ENCODE results near the gene DSPP.

Gene DSPP

DNA sequence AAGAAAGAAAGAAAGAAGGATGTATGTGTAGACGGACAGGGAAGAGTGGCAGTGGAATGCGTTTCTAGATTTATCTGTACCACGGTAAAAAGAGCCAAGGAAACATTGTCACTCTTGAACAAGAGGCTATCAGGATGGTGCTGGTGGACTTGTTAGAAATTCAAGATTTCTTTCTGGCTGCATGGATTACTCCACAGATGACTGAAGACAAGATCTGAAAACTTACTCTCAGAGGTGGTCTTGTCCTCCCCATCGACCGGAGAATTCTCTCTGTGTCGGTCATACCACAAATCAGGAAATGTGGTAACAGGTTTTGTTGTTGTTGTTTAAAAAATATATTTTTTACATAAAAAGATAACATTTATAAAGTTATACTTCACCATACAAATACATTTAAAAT lies 11.8 kb downstream of the DSPP start:
- no peak for DNase-seq (ENCODE audit: low read depth in 2 of 2)
- TF ChIP-seq, protein P1, sequence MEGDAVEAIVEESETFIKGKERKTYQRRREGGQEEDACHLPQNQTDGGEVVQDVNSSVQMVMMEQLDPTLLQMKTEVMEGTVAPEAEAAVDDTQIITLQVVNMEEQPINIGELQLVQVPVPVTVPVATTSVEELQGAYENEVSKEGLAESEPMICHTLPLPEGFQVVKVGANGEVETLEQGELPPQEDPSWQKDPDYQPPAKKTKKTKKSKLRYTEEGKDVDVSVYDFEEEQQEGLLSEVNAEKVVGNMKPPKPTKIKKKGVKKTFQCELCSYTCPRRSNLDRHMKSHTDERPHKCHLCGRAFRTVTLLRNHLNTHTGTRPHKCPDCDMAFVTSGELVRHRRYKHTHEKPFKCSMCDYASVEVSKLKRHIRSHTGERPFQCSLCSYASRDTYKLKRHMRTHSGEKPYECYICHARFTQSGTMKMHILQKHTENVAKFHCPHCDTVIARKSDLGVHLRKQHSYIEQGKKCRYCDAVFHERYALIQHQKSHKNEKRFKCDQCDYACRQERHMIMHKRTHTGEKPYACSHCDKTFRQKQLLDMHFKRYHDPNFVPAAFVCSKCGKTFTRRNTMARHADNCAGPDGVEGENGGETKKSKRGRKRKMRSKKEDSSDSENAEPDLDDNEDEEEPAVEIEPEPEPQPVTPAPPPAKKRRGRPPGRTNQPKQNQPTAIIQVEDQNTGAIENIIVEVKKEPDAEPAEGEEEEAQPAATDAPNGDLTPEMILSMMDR (IDR thresholded peaks at IDR 0.05; ENCODE audit: low read depth, low read length): no peak
- H3K4me3 ChIP-seq (replicated peaks in 1 of 2; ENCODE audit: low read depth in 2 of 2, low read length in 2 of 2): no peak overlapping the region

DNA sequence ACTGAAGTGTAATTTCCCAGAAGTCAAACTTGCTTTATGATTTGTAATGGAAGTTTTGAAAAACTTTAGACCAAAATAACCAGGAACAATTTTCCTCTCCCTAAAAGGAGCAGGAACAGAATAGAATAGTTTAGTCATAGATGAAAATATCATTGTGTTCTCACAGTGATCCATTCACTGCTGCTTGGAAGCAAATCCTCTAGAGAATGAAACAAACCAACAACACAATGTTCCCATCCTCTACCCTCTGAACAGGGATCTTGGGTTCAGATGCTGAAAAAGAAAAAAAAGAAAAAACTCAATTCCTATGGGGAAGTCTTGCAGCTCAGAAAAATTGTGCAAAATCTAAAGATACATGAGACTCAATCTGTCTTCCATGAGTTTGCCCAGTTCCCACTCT lies 12.2 kb downstream of the DSPP start:
- DNase-seq (ENCODE audit: low read depth in 2 of 2): no peak
- TF ChIP-seq, protein P1 (IDR thresholded peaks at IDR 0.05; ENCODE audit: low read depth, low read length): no peak
- no peak overlapping the region for H3K4me3 ChIP-seq (replicated peaks in 1 of 2; ENCODE audit: low read depth in 2 of 2, low read length in 2 of 2)

DNA sequence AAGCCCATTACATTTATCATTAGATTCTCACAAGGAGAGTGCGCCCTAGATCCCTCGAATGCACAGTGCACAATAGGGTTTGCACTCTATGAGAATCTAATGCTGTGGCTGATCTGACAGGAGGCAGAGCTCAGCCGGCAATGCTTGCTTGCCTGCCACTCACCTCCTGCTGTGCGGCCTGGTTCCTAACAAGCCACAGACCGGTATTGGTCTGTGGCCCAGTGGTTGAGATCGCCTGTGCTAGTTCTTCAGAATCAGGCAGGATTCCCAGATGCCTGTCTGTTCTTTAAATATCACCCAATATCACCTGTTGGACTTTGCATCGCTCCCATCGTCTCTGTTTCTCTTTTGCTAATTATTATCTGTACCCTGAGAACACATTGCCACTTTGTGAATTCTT lies 14.0 kb downstream of the DSPP start:
- DNase-seq (ENCODE audit: low read depth in 2 of 2): no peak
- TF ChIP-seq, protein P1 (IDR thresholded peaks at IDR 0.05; ENCODE audit: low read depth, low read length): no peak
- no peak overlapping the region for H3K4me3 ChIP-seq (replicated peaks in 1 of 2; ENCODE audit: low read depth in 2 of 2, low read length in 2 of 2)

DNA sequence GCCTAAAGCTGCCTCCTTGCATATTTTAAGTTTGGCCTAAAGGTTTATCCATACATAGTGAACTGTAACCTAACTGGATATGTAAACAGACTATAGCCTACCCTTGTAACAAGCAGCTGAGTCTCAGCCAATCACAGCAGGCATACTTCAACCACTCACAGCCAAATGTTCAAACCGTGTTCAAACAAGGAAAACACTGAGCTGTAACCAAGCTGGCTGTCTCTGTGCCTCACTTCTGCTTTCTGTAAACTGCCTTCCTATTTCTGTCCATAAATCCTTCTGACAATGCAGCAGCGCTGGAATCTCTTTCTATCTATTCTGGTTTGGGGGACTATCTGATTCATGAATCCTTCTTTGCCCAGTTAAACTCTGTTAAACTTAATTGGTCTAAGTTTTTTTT lies 16.4 kb downstream of the DSPP start:
- TF ChIP-seq, protein P1 (IDR thresholded peaks at IDR 0.05; ENCODE audit: low read depth, low read length): no peak
- no peak overlapping the region for H3K4me3 ChIP-seq (replicated peaks in 1 of 2; ENCODE audit: low read depth in 2 of 2, low read length in 2 of 2)
- no peak for DNase-seq (ENCODE audit: low read depth in 2 of 2)

DNA sequence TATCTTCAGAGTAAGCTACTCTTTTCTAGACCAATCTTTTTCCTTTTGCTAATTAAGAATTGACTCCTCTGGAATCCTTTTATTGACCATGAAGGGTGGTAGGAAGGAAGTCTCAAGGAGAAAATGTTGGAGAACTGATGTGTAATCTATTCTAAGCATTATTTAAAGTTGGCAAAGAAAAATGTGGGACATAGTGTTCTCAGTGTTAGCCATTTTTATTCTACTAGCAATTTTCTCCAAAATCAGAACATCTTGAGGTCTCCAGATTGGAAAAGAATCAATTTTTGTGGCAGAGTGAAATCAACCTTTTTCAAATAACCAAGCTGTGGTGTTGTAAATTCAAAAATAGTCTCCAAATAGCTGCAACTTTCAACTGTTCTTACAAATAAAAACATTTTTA lies 23.3 kb downstream of the DSPP start:
- H3K4me3 ChIP-seq (replicated peaks in 1 of 2; ENCODE audit: low read depth in 2 of 2, low read length in 2 of 2): no peak overlapping the region
- TF ChIP-seq, protein P1 (IDR thresholded peaks at IDR 0.05; ENCODE audit: low read depth, low read length): no peak
- no peak for DNase-seq (ENCODE audit: low read depth in 2 of 2)

DNA sequence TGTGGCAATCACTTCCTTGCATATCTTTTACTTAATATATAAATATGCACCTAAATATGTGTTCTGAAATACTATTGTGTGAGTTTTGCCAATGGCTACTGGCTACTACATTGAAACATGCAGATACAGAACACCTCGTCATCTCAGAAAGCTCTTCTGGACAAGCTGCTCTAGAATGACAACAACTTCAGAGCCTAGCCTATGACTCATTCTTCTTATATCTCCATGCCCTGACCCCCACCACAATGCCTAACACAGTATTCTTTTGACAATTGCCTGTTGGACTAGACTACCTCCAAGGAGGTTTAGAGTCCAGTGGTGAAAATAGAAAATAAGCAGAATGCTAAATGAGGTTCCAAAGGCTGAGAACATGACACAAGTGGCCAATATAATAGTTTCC lies 24.1 kb downstream of the DSPP start:
- peak; percentile 5 to 12 for DNase-seq (ENCODE audit: low read depth in 2 of 2)
- TF ChIP-seq, protein P1 (IDR thresholded peaks at IDR 0.05; ENCODE audit: low read depth, low read length): no peak
- no peak overlapping the region for H3K4me3 ChIP-seq (replicated peaks in 1 of 2; ENCODE audit: low read depth in 2 of 2, low read length in 2 of 2)

DNA sequence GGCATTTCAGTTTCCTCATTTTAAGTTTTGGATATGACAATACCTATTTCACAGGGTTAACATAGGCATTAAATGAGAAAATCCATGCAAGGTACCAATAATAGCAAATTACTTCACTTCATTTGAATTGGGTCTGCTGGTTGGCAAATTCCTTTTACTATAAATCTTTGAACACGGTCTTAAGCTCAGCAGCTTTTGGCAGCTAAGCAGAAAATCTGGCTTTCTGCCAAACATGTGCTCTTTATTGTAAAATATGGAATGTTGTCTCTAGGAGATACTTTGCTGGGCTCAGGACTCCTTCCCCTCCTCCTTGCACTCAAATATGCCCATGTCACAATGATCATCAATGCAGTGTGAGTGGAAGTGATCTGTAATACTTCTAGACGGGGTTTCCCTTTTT lies 24.9 kb downstream of the DSPP start:
- DNase-seq (ENCODE audit: low read depth in 2 of 2): peak; percentile 47 to 73
- no peak overlapping the region for H3K4me3 ChIP-seq (replicated peaks in 1 of 2; ENCODE audit: low read depth in 2 of 2, low read length in 2 of 2)
- TF ChIP-seq, protein P1 (IDR thresholded peaks at IDR 0.05; ENCODE audit: low read depth, low read length): no peak
